ENCODE data around the gene HSD11B1.

DNA sequence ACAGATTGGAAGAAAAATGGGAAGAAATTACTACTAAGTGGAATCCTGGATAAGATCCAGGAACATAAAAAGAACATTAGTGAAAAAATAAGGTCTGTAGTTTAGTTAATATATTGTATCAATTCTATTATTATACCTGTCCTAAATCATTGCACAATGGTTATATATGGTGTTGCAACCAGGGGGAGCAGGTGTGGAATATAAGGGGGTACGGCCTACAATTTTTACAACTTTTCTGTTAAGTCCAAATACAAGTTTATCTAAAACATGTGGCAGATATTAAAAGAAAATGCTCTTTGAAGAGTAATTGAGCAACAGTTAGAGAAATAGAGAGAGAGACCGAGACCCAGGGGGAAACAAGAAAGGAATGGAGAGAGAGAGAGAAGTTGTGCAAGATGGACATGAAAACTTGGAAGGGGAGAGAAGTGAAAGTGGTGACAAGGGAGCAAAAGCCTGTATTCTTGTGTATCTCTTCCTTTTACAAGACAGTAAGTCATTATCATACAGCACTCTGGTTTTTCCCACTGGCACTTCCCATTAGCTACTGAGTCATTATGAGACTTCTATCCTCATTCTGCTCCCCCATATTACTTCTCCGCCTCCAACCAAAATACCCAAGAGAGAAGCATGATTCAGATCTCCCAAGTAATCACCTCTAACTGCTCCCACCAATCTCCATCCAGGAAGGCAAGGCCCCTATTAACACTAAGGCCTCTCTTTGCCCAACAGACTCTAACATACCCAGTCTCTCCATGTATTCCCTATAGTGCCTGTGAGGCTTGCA, 29.0 kb downstream of the HSD11B1 start:
- TF ChIP-seq, protein P1, sequence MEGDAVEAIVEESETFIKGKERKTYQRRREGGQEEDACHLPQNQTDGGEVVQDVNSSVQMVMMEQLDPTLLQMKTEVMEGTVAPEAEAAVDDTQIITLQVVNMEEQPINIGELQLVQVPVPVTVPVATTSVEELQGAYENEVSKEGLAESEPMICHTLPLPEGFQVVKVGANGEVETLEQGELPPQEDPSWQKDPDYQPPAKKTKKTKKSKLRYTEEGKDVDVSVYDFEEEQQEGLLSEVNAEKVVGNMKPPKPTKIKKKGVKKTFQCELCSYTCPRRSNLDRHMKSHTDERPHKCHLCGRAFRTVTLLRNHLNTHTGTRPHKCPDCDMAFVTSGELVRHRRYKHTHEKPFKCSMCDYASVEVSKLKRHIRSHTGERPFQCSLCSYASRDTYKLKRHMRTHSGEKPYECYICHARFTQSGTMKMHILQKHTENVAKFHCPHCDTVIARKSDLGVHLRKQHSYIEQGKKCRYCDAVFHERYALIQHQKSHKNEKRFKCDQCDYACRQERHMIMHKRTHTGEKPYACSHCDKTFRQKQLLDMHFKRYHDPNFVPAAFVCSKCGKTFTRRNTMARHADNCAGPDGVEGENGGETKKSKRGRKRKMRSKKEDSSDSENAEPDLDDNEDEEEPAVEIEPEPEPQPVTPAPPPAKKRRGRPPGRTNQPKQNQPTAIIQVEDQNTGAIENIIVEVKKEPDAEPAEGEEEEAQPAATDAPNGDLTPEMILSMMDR (optimal IDR thresholded peaks at IDR 0.05 in 1 of 3, IDR thresholded peaks at IDR 0.05 in 1 of 3, conservative IDR thresholded peaks at IDR 0.05 in 1 of 3; ENCODE audit: extremely low read depth in 1 of 3, insufficient read depth in 2 of 3, low read length in 3 of 3): no peak
- TF ChIP-seq EZH2 (IDR thresholded peaks at IDR 0.05; ENCODE audit: low read length): no peak
